Kidney (tissue), 14 donors: ENCODE measurements around the gene PSMD1. TPM values are rescaled to one million over a fixed set of nuclear protein-coding genes. Genes with fewer than 3 reads are reported as not detected.
A peak's percentile ranks its signal among the peaks of the same experiment; 100 is the strongest.

Source experiments
- DNase-seq, 5 donors: peaks; one replicate each; pipeline ENCODE4 v3.0.0-alpha.2; 2013 to 2020
- FAIRE-seq: peaks from 2 replicates; lab custom pipeline; 2012; peaks lifted over from hg19 to GRCh38; lab: Jason Lieb, UNC
- H3K27ac ChIP-seq, 2 donors: one replicate each; pipeline ENCODE4 v1.7.0; 2013; ENCODE audit warnings: low read depth in 2 of 2, low read length in 2 of 2, inconsistent platforms in 1 of 2
- H3K27me3 ChIP-seq: one replicate; pipeline ENCODE4 v1.7.1; 2013; ENCODE audit warnings: low read length, inconsistent platforms; ENCODE audit not compliant: control insufficient read depth, insufficient read depth
- H3K36me3 ChIP-seq, 3 donors: one replicate each; pipeline versions ENCODE4 v1.7.0 to v1.7.1; 2013; ENCODE audit warnings: low read length in 3 of 3, control low read depth in 1 of 3, inconsistent platforms in 1 of 3; ENCODE audit not compliant: insufficient read depth in 3 of 3, control insufficient read depth in 2 of 3
- H3K4me1 ChIP-seq, 3 donors: one replicate each; pipeline versions ENCODE4 v1.7.0 to v1.7.1; 2013; ENCODE audit warnings: low read length in 3 of 3, inconsistent platforms in 1 of 3, low read depth in 1 of 3; ENCODE audit not compliant: control insufficient read depth in 2 of 3, insufficient read depth in 2 of 3
- H3K4me3 ChIP-seq, 3 donors: one replicate each; pipeline versions ENCODE4 v1.7.0 to v1.8.1; 2013; ENCODE audit warnings: low read length in 3 of 3, control low read depth in 1 of 3, inconsistent platforms in 1 of 3
- H3K9ac ChIP-seq, 3 donors: one replicate each; pipeline versions ENCODE4 v1.7.0 to v1.7.1; 2013; ENCODE audit warnings: low read length in 3 of 3, control low read depth in 1 of 3, inconsistent platforms in 1 of 3
- H3K9me3 ChIP-seq, 3 donors: one replicate each; pipeline versions ENCODE4 v1.7.0 to v1.7.1; 2013; ENCODE audit warnings: low read length in 3 of 3, control low read depth in 1 of 3, inconsistent platforms in 1 of 3; ENCODE audit not compliant: control insufficient read depth in 2 of 3, insufficient read depth in 1 of 3
- intact Hi-C: fragments of 100-400 bp; cut with DNase I; formaldehyde crosslinking; loops from one replicate; pipeline ENCODE4 v1.11.1; 2022
- polyA plus RNA-seq: library from polyadenylated mRNA; stranded (reverse); fragments of 350-450 nt; fragmentation: Illumina TruSeq; extraction: RNeasy Lipid Tissue Mini Kit (QIAGEN cat#74804); gene quantifications from one replicate; pipeline ENCODE4 v1.2.3, GENCODE V29; 2014; ENCODE audit warnings: low read depth, low replicate concordance; ENCODE audit not compliant: insufficient read depth
- total RNA-seq: library from RNA; stranded (reverse); fragmentation: NEBNext Ultra II Directional; extraction: Animal tissue kit (Norgen Biotek cat#: 25700); gene quantifications from one replicate; pipeline ENCODE4 v1.2.1, GENCODE V29; 2021
- TF ChIP-seq, protein P1 (sequence below): IDR thresholded peaks from 3 replicates; pipeline ENCODE4 v1.5.1; 2012; ENCODE audit warnings: mild to moderate bottlenecking, moderate library complexity, borderline replicate concordance; ENCODE audit not compliant: insufficient read depth; ENCODE audit errors: extremely low read depth
- donor health status: control.
- donor health status: control.
- donor health status: control.
- donor health status: control.
- donor health status: control.
- donor health status: DM: yes; HTN: yes; CAD: no.
- donor health status: Normal renal cell carcinoma (clear cell type).

PSMD1 gene
- total and polyA plus RNA-seq, 2 donors from 2014 or later, result 75.6 to 95.4 TPM

DNA sequence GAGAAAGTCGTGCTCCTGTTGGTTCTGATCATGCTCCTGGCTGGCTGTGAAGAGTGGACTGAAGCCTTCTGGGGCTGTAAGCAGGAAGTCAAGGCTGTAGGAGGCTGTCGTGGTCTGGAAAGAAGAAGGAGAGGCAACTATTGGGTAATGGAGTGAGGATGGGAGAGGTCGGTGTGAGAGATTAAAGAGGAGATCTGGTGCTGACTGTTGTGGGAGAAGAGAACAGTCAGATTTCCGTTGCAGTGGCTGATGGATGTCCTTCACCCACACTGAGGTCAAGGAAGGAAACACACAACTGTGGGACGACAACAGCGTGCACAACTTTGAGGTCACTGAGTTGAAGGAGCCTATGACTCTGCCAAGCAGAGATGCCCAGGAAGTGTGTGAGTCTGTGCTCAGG lies 2.8 kb upstream of the PSMD1 start:
- H3K4me1 ChIP-seq, result peaks cover 5 to 28% (median 20%) of the 10 kb centered on the region in 3 donors
- intact Hi-C loops, result no loop called here
- TF ChIP-seq, protein P1, sequence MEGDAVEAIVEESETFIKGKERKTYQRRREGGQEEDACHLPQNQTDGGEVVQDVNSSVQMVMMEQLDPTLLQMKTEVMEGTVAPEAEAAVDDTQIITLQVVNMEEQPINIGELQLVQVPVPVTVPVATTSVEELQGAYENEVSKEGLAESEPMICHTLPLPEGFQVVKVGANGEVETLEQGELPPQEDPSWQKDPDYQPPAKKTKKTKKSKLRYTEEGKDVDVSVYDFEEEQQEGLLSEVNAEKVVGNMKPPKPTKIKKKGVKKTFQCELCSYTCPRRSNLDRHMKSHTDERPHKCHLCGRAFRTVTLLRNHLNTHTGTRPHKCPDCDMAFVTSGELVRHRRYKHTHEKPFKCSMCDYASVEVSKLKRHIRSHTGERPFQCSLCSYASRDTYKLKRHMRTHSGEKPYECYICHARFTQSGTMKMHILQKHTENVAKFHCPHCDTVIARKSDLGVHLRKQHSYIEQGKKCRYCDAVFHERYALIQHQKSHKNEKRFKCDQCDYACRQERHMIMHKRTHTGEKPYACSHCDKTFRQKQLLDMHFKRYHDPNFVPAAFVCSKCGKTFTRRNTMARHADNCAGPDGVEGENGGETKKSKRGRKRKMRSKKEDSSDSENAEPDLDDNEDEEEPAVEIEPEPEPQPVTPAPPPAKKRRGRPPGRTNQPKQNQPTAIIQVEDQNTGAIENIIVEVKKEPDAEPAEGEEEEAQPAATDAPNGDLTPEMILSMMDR, result no peak
- no peak overlapping the region for H3K9ac ChIP-seq
- no peaks in the 10 kb centered on the region for H3K9me3 ChIP-seq
- H3K27me3 ChIP-seq, result no peaks in the 10 kb centered on the region
- DNase-seq, result no peak
- H3K27ac ChIP-seq, result no peak overlapping the region
- no peak for FAIRE-seq
- H3K36me3 ChIP-seq, result no peaks in the 10 kb centered on the region
- H3K4me3 ChIP-seq, result no peak overlapping the region

GRCh38 chr2:231057590-231057989 lies 923 bp downstream of the PSMD1 start:
- H3K9ac ChIP-seq, result peak overlapping the region; percentile 50 to 86 (median 79)
- DNase-seq, result peak in 1 of 5 donors; percentile 33
- intact Hi-C loops, result no loop called here
- no peak for FAIRE-seq
- TF ChIP-seq, protein P1, result no peak
- H3K27me3 ChIP-seq, result no peaks in the 10 kb centered on the region
- peak overlapping the region; percentile 60 to 82 (median 77) for H3K4me3 ChIP-seq
- H3K4me1 ChIP-seq, result peaks cover 5 to 13% (median 7%) of the 10 kb centered on the region in 3 donors
- H3K27ac ChIP-seq, result no peak overlapping the region
- no peaks in the 10 kb centered on the region for H3K9me3 ChIP-seq
- peaks cover 0 to 6% (median 4%) of the 10 kb centered on the region in 3 donors for H3K36me3 ChIP-seq

- H3K9ac ChIP-seq, result no peak overlapping the region
- FAIRE-seq (no peak), DNase-seq (no peak)
- intact Hi-C loops, result no loop called here
- TF ChIP-seq, protein P1, result no peak
- H3K27me3 ChIP-seq, result no peaks in the 10 kb centered on the region
- H3K36me3 ChIP-seq, result peaks cover 2 to 18% (median 15%) of the 10 kb centered on the region in 3 donors
- no peaks in the 10 kb centered on the region for H3K9me3 ChIP-seq
- no peak overlapping the region for H3K27ac ChIP-seq
- H3K4me3 ChIP-seq, result peak overlapping the region in 1 of 3 donors; percentile 3
- peaks cover 5 to 13% (median 7%) of the 10 kb centered on the region in 3 donors for H3K4me1 ChIP-seq
Measured at GRCh38 chr2:231058761-231059550, 2.3 kb downstream of the PSMD1 start.
